Measurements from ENCODE around the gene ZNF789. TPM values are rescaled to one million over a fixed set of nuclear protein-coding genes. Genes with fewer than 3 reads are reported as not detected.

The ZNF789 gene
- total and polyA plus RNA-seq, 2 of the 13 experiments (the other 11 are each of a cell fraction or from before 2014, with no cell fraction given): 19.8 to 25.1 TPM

DNA sequence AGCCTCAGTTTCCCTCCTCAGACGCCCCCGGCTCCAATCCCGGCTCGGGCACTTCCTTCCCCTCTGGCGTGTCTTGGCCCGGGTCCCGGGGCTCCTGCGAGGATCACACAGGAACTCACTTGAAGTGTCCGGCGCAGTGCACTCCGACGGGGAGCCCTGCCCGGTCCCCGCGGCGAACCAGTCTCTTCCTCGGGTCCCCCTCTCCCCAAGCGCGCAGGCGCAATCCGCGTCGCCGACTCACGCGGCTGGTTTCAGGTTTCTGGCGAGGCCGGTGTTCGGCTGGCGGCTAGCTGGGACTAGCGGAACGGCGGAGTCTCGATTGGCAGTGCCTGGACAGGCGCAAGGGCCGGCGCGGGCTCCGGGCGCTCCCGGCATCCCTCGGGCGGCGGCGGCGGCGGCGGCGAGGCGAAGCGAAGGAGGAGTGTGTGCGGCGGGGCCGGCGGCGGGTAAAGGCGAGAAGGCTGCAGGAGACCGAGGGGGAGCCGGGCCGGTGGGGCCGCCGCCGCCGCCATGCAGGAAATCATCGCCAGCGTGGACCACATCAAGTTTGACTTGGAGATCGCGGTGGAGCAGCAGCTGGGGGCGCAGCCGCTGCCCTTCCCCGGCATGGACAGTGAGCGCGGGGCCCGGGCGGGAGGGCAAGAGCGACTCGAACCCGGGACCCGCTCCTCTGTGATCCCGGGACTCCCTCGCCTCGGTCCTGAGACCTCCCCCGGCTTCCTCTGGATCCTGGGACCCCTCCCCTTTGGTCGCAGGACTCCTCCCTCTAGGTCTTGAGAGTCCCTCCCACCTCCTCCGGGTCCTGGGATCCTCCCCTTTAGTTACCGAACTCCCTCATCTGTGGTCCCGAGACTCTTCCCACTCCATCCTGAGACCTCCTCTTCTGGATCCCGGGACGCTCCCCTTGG, 33.9 kb upstream of the ZNF789 start, which contains the start of the genes CPSF4 and PTCD1 (continued):
- TF ChIP-seq, protein P1, sequence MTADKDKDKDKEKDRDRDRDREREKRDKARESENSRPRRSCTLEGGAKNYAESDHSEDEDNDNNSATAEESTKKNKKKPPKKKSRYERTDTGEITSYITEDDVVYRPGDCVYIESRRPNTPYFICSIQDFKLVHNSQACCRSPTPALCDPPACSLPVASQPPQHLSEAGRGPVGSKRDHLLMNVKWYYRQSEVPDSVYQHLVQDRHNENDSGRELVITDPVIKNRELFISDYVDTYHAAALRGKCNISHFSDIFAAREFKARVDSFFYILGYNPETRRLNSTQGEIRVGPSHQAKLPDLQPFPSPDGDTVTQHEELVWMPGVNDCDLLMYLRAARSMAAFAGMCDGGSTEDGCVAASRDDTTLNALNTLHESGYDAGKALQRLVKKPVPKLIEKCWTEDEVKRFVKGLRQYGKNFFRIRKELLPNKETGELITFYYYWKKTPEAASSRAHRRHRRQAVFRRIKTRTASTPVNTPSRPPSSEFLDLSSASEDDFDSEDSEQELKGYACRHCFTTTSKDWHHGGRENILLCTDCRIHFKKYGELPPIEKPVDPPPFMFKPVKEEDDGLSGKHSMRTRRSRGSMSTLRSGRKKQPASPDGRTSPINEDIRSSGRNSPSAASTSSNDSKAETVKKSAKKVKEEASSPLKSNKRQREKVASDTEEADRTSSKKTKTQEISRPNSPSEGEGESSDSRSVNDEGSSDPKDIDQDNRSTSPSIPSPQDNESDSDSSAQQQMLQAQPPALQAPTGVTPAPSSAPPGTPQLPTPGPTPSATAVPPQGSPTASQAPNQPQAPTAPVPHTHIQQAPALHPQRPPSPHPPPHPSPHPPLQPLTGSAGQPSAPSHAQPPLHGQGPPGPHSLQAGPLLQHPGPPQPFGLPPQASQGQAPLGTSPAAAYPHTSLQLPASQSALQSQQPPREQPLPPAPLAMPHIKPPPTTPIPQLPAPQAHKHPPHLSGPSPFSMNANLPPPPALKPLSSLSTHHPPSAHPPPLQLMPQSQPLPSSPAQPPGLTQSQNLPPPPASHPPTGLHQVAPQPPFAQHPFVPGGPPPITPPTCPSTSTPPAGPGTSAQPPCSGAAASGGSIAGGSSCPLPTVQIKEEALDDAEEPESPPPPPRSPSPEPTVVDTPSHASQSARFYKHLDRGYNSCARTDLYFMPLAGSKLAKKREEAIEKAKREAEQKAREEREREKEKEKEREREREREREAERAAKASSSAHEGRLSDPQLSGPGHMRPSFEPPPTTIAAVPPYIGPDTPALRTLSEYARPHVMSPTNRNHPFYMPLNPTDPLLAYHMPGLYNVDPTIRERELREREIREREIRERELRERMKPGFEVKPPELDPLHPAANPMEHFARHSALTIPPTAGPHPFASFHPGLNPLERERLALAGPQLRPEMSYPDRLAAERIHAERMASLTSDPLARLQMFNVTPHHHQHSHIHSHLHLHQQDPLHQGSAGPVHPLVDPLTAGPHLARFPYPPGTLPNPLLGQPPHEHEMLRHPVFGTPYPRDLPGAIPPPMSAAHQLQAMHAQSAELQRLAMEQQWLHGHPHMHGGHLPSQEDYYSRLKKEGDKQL (CRISPR knock-in tag; IDR thresholded peaks at IDR 0.05; ENCODE audit: low read depth): no peak
- TF ChIP-seq ZFP37 (CRISPR knock-in tag; IDR thresholded peaks at IDR 0.05; ENCODE audit: borderline replicate concordance) (0 out of 2 replicates have a peak, but pooled peaks have one; percentile 46), SAFB2 (CRISPR knock-in tag; IDR thresholded peaks at IDR 0.05; ENCODE audit: borderline replicate concordance, low read depth) (peak; percentile 91), HHEX (CRISPR knock-in tag; IDR thresholded peaks at IDR 0.05) (no peak), IKZF5 (CRISPR knock-in tag; IDR thresholded peaks at IDR 0.05) (peak; percentile 83), ADNP (CRISPR knock-in tag; IDR thresholded peaks at IDR 0.05) (no peak), CHD4 (IDR thresholded peaks at IDR 0.05; ENCODE audit: borderline replicate concordance, low read length) (no peak), CC2D1A (CRISPR knock-in tag; IDR thresholded peaks at IDR 0.05) (no peak; the same call in 1 of the 2 replicates), GABPB1 (CRISPR knock-in tag; IDR thresholded peaks at IDR 0.05) (peak; percentile 89), ZNF558 (CRISPR knock-in tag; IDR thresholded peaks at IDR 0.05; ENCODE audit: borderline replicate concordance) (no peak), ZNF333 (CRISPR knock-in tag; IDR thresholded peaks at IDR 0.05; ENCODE audit: borderline replicate concordance) (0 out of 2 replicates have a peak, but pooled peaks have one; percentile 83), POGZ (CRISPR knock-in tag; IDR thresholded peaks at IDR 0.05) (peak; percentile 79), PRPF4 (IDR thresholded peaks at IDR 0.05; ENCODE audit: low read depth, low read length, poor library complexity, severe bottlenecking) (no peak), EZH2 (conservative IDR thresholded peaks at IDR 0.05; ENCODE audit: low read depth, low read length) (no peak), ZNF484 (CRISPR knock-in tag; IDR thresholded peaks at IDR 0.05; ENCODE audit: borderline replicate concordance, low read depth) (no peak), ZNF564 (CRISPR knock-in tag; IDR thresholded peaks at IDR 0.05) (peak; percentile 72; the same call in 1 of the 2 replicates), ZNF230 (CRISPR knock-in tag; IDR thresholded peaks at IDR 0.05) (peak; percentile 47; the same call in 1 of the 2 replicates), ZNF10 (CRISPR knock-in tag; IDR thresholded peaks at IDR 0.05; ENCODE audit: borderline replicate concordance, low read depth) (no peak)
- TF ChIP-seq, protein P2, sequence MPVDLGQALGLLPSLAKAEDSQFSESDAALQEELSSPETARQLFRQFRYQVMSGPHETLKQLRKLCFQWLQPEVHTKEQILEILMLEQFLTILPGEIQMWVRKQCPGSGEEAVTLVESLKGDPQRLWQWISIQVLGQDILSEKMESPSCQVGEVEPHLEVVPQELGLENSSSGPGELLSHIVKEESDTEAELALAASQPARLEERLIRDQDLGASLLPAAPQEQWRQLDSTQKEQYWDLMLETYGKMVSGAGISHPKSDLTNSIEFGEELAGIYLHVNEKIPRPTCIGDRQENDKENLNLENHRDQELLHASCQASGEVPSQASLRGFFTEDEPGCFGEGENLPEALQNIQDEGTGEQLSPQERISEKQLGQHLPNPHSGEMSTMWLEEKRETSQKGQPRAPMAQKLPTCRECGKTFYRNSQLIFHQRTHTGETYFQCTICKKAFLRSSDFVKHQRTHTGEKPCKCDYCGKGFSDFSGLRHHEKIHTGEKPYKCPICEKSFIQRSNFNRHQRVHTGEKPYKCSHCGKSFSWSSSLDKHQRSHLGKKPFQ (CRISPR knock-in tag; IDR thresholded peaks at IDR 0.05; ENCODE audit: insufficient replicate concordance): peak; percentile 37
- TF ChIP-seq, protein P3, sequence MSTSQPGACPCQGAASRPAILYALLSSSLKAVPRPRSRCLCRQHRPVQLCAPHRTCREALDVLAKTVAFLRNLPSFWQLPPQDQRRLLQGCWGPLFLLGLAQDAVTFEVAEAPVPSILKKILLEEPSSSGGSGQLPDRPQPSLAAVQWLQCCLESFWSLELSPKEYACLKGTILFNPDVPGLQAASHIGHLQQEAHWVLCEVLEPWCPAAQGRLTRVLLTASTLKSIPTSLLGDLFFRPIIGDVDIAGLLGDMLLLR (CRISPR knock-in tag; IDR thresholded peaks at IDR 0.05): peak; percentile 91

Data from HepG2 (cell line).